ENCODE results near the gene ZNF679. TPM values are rescaled to one million over a fixed set of nuclear protein-coding genes. Genes with fewer than 3 reads are reported as not detected.
"Not testable (repeated sequence)": the region's sequence is repeated elsewhere in the genome, so short reads cannot be mapped to it uniquely, and the experiment has no call there.

Gene ZNF679
- total RNA-seq, 1 experiment from 2014 or later: not detected

DNA sequence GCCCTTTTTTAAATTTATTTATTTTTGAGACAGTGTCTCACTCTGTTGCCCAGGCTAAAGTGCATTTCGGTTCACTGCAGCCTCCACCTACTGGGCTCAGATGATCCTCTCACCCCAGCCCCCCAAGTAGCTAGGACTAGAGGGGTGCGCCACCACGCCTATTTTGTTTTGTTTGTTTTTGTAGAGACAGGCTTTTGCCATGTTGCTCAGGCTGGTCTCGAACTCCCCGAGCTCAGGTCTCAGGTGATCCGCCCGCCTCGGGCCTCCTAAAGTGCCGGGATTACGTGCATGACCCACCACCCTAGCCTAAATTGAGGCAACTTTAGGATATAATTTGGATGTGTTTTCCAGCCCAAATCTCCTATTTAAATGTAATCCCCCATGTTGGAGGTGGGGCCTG lies 86.3 kb downstream of the ZNF679 start:
- no peak for DNase-seq (ENCODE audit: low read depth, low spot score)
- peak overlapping the region; percentile 91 for H3K27ac ChIP-seq (ENCODE audit: low read length)
- peak; percentile 15 for ATAC-seq
- no peaks in the 10 kb centered on the region for H3K27me3 ChIP-seq (ENCODE audit: control insufficient read depth, insufficient read depth, low read length)
- H3K4me1 ChIP-seq (ENCODE audit: control insufficient read depth, insufficient read depth, low read length): peaks cover 4% of the 10 kb centered on the region
- in situ Hi-C loops (cut with HindIII; ENCODE audit: low pct_unique_long_range_greater_than_20kb, low sequenced_read_pairs) (no loop called here), intact Hi-C loops (cut with micrococcal nuclease; ENCODE audit: unreplicated experiment) (loop anchor here (10.0 kb wide), 1 partner anchor 250 kb away; the partner anchor contains the start of gene ZNF680)
- ChIA-PET POLR2A (interaction anchor here (0.5 kb wide), 1 partner anchor 349 kb away, joined by 4 read pairs; no protein-coding TSS in a partner anchor), CTCF (no interaction called here)
- peak overlapping the region; percentile 75 to 95 for H3K4me3 ChIP-seq (ENCODE audit: low read depth in 2 of 2, low read length in 2 of 2)
- no TSS peak for BruUV-seq (replicated peaks)
- H3K9me3 ChIP-seq (ENCODE audit: control insufficient read depth, insufficient read depth, low read depth, low read length): peaks cover 32% of the 10 kb centered on the region
- TF ChIP-seq TCF7L2 (IDR thresholded peaks at IDR 0.05; ENCODE audit: low read depth, low read length): no peak
- H3K36me3 ChIP-seq (ENCODE audit: control insufficient read depth, insufficient read depth, low read length): no peaks in the 10 kb centered on the region; the same call in 1 of the 2 replicates

DNA sequence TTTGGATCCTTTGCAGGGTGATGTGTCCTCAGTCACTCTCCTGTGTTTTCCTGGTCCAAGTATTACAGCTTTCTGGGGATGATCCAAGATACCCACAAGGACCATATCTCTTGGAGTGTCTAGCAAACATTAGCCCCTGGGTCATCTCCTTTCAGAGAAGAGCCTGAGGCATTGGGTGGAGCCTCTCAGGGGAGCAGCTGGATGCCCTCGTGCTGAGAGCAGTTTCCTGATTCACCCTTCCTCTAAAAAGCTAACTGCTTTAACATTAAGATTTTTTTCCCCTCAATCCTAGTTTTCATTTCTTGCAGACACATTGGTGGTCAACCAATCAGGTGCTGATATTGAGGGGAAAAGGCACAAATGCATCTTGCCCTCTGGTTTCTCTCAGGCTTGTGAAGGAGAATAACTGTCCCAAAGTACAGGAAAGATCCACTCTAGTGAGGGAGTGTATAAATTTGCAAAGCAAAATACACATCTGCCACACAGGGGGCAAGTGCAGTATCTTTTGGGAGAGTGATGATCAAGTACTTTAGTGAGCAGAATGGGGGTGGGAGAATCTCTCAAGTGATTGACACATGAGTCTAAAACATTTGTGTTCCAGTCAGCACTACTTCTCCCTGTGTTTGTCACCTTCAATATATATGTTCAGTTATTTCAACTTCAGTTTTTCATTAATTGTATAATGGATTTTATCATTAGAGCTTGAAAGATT lies 87.9 kb downstream of the ZNF679 start:
- DNase-seq (ENCODE audit: low read depth, low spot score); H3K27ac ChIP-seq (ENCODE audit: low read length); H3K4me1 ChIP-seq (ENCODE audit: control insufficient read depth, insufficient read depth, low read length); CTCF ChIA-PET; in situ Hi-C loops (cut with HindIII; ENCODE audit: low pct_unique_long_range_greater_than_20kb, low sequenced_read_pairs); H3K27me3 ChIP-seq (ENCODE audit: control insufficient read depth, insufficient read depth, low read length); ATAC-seq; H3K4me3 ChIP-seq (ENCODE audit: low read depth in 2 of 2, low read length in 2 of 2); H3K36me3 ChIP-seq (ENCODE audit: control insufficient read depth, insufficient read depth, low read length); BruUV-seq (replicated peaks): not testable (repeated sequence)
- POLR2A ChIA-PET: interaction anchor here (0.6 to 1.5 kb wide), 2 partner anchors 9 to 589 kb away, joined by 5 to 6 read pairs; no protein-coding TSS in a partner anchor
- peaks cover 48% of the 10 kb centered on the region for H3K9me3 ChIP-seq (ENCODE audit: control insufficient read depth, insufficient read depth, low read depth, low read length)
- intact Hi-C loops (cut with micrococcal nuclease; ENCODE audit: unreplicated experiment): loop anchor here (10.0 kb wide), 1 partner anchor 249 kb away; the partner anchor contains the start of gene ZNF680

Other genes with a start within 250 kb of the ZNF679 start
- gene ZNF722, start 229.6 kb upstream of the ZNF679 start, total RNA-seq (2021; ENCODE audit: unreplicated experiment): not detected
- not detected for gene ZNF727, start 183.0 kb upstream of the ZNF679 start, total RNA-seq (2021; ENCODE audit: unreplicated experiment)
- not detected for gene ZNF735, start 21.3 kb upstream of the ZNF679 start, total RNA-seq (2021; ENCODE audit: unreplicated experiment)
- 29.0 TPM for gene ZNF736, start 85.5 kb downstream of the ZNF679 start, total RNA-seq (2021; ENCODE audit: unreplicated experiment)

All from Panc1 (cell line).